ENCODE data around the gene THSD4. TPM values are rescaled to one million over a fixed set of nuclear protein-coding genes. Genes with fewer than 3 reads are reported as not detected.

Gene THSD4
- total RNA-seq, 1 experiment from 2014 or later, result 29.0 TPM

DNA sequence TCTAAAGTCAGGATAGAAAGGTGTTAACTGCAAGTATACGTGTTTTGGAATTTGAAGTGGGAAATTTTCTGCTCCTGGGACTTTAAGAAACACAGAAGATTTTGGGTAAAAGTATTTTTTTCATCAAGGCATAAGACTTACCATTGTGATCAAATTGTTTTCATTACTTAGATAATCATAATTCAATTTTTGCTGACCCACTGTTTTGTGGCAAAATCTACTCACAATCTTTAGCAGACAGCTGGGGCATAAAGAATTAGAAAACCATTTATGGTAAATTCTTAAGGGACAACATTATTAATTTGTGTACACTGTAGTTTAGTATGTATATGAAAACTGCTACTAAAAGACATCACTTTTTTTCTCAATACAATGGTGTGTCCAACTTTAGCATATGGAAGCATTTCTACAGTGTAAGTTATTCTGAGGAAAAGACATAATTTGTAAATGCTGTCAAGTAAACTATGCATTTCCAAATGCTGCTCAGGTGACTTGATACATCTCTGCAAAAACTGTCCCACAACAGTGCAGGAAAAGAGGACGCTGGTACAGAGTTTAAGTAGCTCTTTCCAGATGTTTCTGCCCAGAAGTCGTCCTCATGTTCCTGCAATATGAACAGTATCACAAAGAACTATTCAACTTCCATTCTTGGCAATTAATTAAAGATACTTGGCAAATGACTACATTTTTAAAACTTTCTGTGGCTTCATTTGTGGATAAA lies 52.3 kb downstream of the THSD4 start:
- Histone ChIP-seq H4K20me1 (ENCODE audit: low read length) (no peaks in the 10 kb centered on the region), H3K4me3 (ENCODE audit: low read length) (no peak overlapping the region), H3K27ac (ENCODE audit: low read length) (no peak overlapping the region), H3K4me2 (ENCODE audit: low read length) (no peak overlapping the region), H3K27me3 (ENCODE audit: low read length) (no peaks in the 10 kb centered on the region), H3K9me3 (ENCODE audit: low read length) (no peaks in the 10 kb centered on the region), H3K9me2 (replicated peaks; ENCODE audit: low read length) (no peaks in the 10 kb centered on the region), H3K9ac (ENCODE audit: low read length) (no peak overlapping the region), H3F3A (ENCODE audit: low read length, unreplicated experiment) (no peaks in the 10 kb centered on the region), H2AFZ (ENCODE audit: low read length) (no peak overlapping the region), H3K36me3 (ENCODE audit: low read depth, low read length) (peaks cover 45% of the 10 kb centered on the region), H3K79me2 (ENCODE audit: low read length) (0 out of 2 replicates have a peak, but pooled peaks cover 5% of the 10 kb centered on the region), H3K4me1 (ENCODE audit: insufficient read depth, low read length) (no peaks in the 10 kb centered on the region)
- ChIA-PET POLR2A (ENCODE audit: unreplicated experiment) (no interaction called here), CTCF (no interaction called here)
- TF ChIP-seq EZH2phosphoT487 (IDR thresholded peaks at IDR 0.05; ENCODE audit: borderline replicate concordance, low read length), result no peak
- TF ChIP-seq, protein P1, sequence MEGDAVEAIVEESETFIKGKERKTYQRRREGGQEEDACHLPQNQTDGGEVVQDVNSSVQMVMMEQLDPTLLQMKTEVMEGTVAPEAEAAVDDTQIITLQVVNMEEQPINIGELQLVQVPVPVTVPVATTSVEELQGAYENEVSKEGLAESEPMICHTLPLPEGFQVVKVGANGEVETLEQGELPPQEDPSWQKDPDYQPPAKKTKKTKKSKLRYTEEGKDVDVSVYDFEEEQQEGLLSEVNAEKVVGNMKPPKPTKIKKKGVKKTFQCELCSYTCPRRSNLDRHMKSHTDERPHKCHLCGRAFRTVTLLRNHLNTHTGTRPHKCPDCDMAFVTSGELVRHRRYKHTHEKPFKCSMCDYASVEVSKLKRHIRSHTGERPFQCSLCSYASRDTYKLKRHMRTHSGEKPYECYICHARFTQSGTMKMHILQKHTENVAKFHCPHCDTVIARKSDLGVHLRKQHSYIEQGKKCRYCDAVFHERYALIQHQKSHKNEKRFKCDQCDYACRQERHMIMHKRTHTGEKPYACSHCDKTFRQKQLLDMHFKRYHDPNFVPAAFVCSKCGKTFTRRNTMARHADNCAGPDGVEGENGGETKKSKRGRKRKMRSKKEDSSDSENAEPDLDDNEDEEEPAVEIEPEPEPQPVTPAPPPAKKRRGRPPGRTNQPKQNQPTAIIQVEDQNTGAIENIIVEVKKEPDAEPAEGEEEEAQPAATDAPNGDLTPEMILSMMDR (conservative IDR thresholded peaks at IDR 0.05; ENCODE audit: low read depth, low read length), result no peak
- no peak for TF ChIP-seq EZH2 (IDR thresholded peaks at IDR 0.05; ENCODE audit: low read length, unreplicated experiment)
- BruUV-seq (replicated peaks), result no TSS peak
- DNase-seq (no peak), ATAC-seq (no peak)
- intact Hi-C loops (cut with micrococcal nuclease), result no loop called here

DNA sequence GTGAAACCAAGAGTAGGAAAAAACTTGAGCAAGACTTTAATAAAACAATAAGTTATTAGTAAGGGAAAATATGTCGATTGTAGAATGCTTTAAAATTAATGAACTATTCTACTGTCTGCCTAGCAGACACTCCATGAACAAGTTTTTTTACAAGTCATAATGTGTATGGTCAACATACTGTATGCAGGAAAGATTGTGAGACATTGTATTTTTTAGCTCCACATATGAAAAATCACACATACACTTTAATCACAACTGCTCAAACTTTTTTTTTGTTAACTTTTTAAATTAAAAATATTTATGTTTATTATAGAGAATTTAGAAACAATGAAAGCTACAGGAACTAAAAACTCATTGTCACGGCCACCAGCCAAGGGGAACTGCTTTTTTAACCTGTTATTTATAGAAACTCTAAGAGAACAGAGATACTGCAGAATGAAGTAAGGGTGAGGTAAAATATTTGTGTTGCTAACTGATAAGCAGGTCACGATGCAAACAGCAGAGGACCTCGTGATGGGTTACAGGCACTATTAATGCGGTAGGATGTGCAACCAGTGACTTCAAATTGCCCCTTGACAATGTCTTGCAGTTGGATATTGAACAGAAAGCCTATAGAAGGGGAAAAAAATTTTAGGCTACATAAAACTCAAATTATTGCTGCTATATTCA lies 53.0 kb downstream of the THSD4 start:
- ChIA-PET POLR2A (ENCODE audit: unreplicated experiment) (no interaction called here), CTCF (no interaction called here)
- H3K27me3 ChIP-seq (ENCODE audit: low read length), result no peaks in the 10 kb centered on the region
- H3K4me2 ChIP-seq (ENCODE audit: low read length), result no peak overlapping the region
- H3K4me1 ChIP-seq (ENCODE audit: insufficient read depth, low read length), result no peaks in the 10 kb centered on the region
- TF ChIP-seq, protein P1 (conservative IDR thresholded peaks at IDR 0.05; ENCODE audit: low read depth, low read length), result no peak
- no peak for TF ChIP-seq EZH2 (IDR thresholded peaks at IDR 0.05; ENCODE audit: low read length, unreplicated experiment)
- no peak for TF ChIP-seq EZH2phosphoT487 (IDR thresholded peaks at IDR 0.05; ENCODE audit: borderline replicate concordance, low read length)
- H3K9me2 ChIP-seq (replicated peaks; ENCODE audit: low read length), result no peaks in the 10 kb centered on the region
- no peak overlapping the region for H2AFZ ChIP-seq (ENCODE audit: low read length)
- peaks cover 49% of the 10 kb centered on the region for H3K36me3 ChIP-seq (ENCODE audit: low read depth, low read length)
- no peak overlapping the region for H3K27ac ChIP-seq (ENCODE audit: low read length)
- ATAC-seq (no peak), DNase-seq (no peak)
- H4K20me1 ChIP-seq (ENCODE audit: low read length), result no peaks in the 10 kb centered on the region
- intact Hi-C loops (cut with micrococcal nuclease), result no loop called here
- no TSS peak for BruUV-seq (replicated peaks)
- H3K79me2 ChIP-seq (ENCODE audit: low read length), result no peaks in the 10 kb centered on the region
- no peak overlapping the region for H3K4me3 ChIP-seq (ENCODE audit: low read length)
- peaks cover 6% of the 10 kb centered on the region; the same call in 1 of the 2 replicates for H3K9me3 ChIP-seq (ENCODE audit: low read length)
- H3K9ac ChIP-seq (ENCODE audit: low read length), result no peak overlapping the region
- no peaks in the 10 kb centered on the region for H3F3A ChIP-seq (ENCODE audit: low read length, unreplicated experiment)

DNA sequence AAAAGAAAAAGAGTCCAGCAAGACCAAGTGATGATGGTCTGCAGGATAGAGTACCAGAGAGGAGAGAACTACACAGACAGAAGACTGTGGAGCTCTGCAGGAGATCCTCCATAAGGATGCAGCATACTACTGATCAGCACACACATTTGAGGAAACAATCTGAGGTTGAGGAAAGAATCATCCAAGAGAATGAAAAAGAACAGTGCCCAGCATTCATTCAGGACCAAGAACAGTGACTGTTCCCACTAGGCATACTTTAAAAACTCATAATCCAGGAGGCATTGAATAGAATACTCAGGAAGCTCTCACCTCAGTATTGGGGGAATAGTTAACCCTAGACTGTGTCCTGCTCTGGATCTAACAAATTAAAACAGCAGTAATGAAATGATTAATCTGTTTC lies 54.9 kb downstream of the THSD4 start:
- CTCF ChIA-PET, result no interaction called here
- no TSS peak for BruUV-seq (replicated peaks)
- peaks cover 6% of the 10 kb centered on the region; the same call in 1 of the 2 replicates for H3K9me3 ChIP-seq (ENCODE audit: low read length)
- H3K27me3 ChIP-seq (ENCODE audit: low read length), result no peaks in the 10 kb centered on the region
- peaks cover 53% of the 10 kb centered on the region for H3K36me3 ChIP-seq (ENCODE audit: low read depth, low read length)
- no peaks in the 10 kb centered on the region for H3K79me2 ChIP-seq (ENCODE audit: low read length)
- no peak overlapping the region for H3K4me2 ChIP-seq (ENCODE audit: low read length)
- DNase-seq, result no peak
- no peak overlapping the region for H3K27ac ChIP-seq (ENCODE audit: low read length)
- intact Hi-C loops (cut with micrococcal nuclease), result no loop called here
- no peaks in the 10 kb centered on the region for H3F3A ChIP-seq (ENCODE audit: low read length, unreplicated experiment)
- no peaks in the 10 kb centered on the region for H4K20me1 ChIP-seq (ENCODE audit: low read length)
- ATAC-seq, result no peak
- H3K9ac ChIP-seq (ENCODE audit: low read length), result no peak overlapping the region
- H3K9me2 ChIP-seq (replicated peaks; ENCODE audit: low read length), result no peaks in the 10 kb centered on the region
- H2AFZ ChIP-seq (ENCODE audit: low read length), result no peak overlapping the region
- TF ChIP-seq, protein P1 (conservative IDR thresholded peaks at IDR 0.05; ENCODE audit: low read depth, low read length), result no peak
- no peak for TF ChIP-seq EZH2phosphoT487 (IDR thresholded peaks at IDR 0.05; ENCODE audit: borderline replicate concordance, low read length)
- no peak for TF ChIP-seq EZH2 (IDR thresholded peaks at IDR 0.05; ENCODE audit: low read length, unreplicated experiment)
- no peak overlapping the region for H3K4me3 ChIP-seq (ENCODE audit: low read length)
- H3K4me1 ChIP-seq (ENCODE audit: insufficient read depth, low read length), result no peaks in the 10 kb centered on the region
- POLR2A ChIA-PET (ENCODE audit: unreplicated experiment), result no interaction called here
